ENCODE measurements around the gene SEMA5B.

SEMA5B gene

GRCh38 chr3:123066896-123067688, 39.5 kb upstream of the SEMA5B start, which contains the start of gene PDIA5:
TSS of gene PDIA5 (plus strand) at chr3:123067025. CDS start at chr3:123067165, 140 bp downstream.
- ChIA-PET CTCF (interaction anchor here (1.5 to 2.8 kb wide), 5 partner anchors 10 to 312 kb away, joined by 3 to 10 read pairs (median 6); no protein-coding TSS in a partner anchor), POLR2A (interaction anchor here (0.7 to 1.3 kb wide), 3 partner anchors 10 to 481 kb away, joined by 3 to 4 read pairs (median 3); no protein-coding TSS in a partner anchor)
- peak; percentile 90 for DNase-seq (ENCODE audit: extremely low spot score)
- TF ChIP-seq, protein P1, sequence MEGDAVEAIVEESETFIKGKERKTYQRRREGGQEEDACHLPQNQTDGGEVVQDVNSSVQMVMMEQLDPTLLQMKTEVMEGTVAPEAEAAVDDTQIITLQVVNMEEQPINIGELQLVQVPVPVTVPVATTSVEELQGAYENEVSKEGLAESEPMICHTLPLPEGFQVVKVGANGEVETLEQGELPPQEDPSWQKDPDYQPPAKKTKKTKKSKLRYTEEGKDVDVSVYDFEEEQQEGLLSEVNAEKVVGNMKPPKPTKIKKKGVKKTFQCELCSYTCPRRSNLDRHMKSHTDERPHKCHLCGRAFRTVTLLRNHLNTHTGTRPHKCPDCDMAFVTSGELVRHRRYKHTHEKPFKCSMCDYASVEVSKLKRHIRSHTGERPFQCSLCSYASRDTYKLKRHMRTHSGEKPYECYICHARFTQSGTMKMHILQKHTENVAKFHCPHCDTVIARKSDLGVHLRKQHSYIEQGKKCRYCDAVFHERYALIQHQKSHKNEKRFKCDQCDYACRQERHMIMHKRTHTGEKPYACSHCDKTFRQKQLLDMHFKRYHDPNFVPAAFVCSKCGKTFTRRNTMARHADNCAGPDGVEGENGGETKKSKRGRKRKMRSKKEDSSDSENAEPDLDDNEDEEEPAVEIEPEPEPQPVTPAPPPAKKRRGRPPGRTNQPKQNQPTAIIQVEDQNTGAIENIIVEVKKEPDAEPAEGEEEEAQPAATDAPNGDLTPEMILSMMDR (IDR thresholded peaks at IDR 0.05; ENCODE audit: control extremely low read depth, extremely low read depth, low read depth, missing control alignments), result no peak

DNA sequence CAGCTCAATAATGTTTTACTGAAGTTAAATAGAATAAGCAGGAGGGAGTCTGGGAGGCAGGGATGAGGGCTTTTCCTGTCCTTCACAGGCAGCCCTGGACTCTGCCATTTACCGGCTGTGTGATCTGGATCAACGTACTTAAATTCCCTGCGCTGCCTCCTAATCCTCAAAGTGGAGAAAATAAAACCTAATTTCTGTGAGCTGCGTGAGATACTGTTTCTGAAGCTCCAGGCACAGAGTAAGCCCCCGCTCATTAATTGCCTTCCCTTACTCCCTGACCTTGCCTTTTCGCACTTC, 39.0 kb upstream of the SEMA5B start:
- TF ChIP-seq, protein P1 (IDR thresholded peaks at IDR 0.05; ENCODE audit: control extremely low read depth, extremely low read depth, low read depth, missing control alignments), result no peak
- no peak for DNase-seq (ENCODE audit: extremely low spot score)
- ChIA-PET CTCF (interaction anchor here (1.5 to 2.8 kb wide), 5 partner anchors 9 to 311 kb away, joined by 3 to 10 read pairs (median 6); no protein-coding TSS in a partner anchor), POLR2A (interaction anchor here (0.7 to 1.3 kb wide), 3 partner anchors 10 to 481 kb away, joined by 3 to 4 read pairs (median 3); no protein-coding TSS in a partner anchor)

GRCh38 chr3:123064914-123065313, 37.4 kb upstream of the SEMA5B start:
- CTCF ChIA-PET, result interaction anchor here (1.8 kb wide), 1 partner anchor 12 kb away, joined by 4 read pairs; no protein-coding TSS in a partner anchor
- POLR2A ChIA-PET, result interaction anchor here (0.5 kb wide), 1 partner anchor 353 kb away, joined by 4 read pairs; no protein-coding TSS in a partner anchor
- TF ChIP-seq, protein P1 (IDR thresholded peaks at IDR 0.05; ENCODE audit: control extremely low read depth, extremely low read depth, low read depth, missing control alignments), result no peak
- DNase-seq (ENCODE audit: extremely low spot score), result no peak

GRCh38 chr3:123064506-123064905, 36.9 kb upstream of the SEMA5B start:
- TF ChIP-seq, protein P1 (IDR thresholded peaks at IDR 0.05; ENCODE audit: control extremely low read depth, extremely low read depth, low read depth, missing control alignments), result no peak
- DNase-seq (ENCODE audit: extremely low spot score), result no peak
- ChIA-PET CTCF (interaction anchor here (1.8 kb wide), 1 partner anchor 12 kb away, joined by 4 read pairs; no protein-coding TSS in a partner anchor), POLR2A (no interaction called here)

DNA sequence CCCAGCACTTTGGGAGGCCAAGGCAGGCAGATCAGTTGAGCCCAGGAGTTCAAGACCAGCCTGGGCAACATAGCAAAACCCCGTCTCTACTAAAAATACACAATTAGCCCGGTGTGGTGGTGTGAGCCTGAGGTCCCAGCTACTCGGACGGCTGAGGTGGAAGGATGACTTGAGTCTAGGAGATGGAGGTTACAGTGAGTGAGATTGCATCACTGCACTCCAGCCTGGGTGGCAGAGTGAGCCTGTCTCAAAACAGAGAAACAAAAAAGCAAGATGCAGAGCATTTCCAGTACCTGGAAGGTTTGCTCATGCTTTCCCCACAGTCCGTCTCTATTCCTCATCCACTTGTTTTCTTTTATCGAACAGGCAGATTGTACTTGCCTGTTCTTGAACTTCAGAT, 35.5 kb upstream of the SEMA5B start:
- CTCF ChIA-PET, result interaction anchor here (1.2 to 1.8 kb wide), 2 partner anchors 10 to 14 kb away, joined by 3 to 4 read pairs; no protein-coding TSS in a partner anchor
- TF ChIP-seq, protein P1 (IDR thresholded peaks at IDR 0.05; ENCODE audit: control extremely low read depth, extremely low read depth, low read depth, missing control alignments), result no peak
- no peak for DNase-seq (ENCODE audit: extremely low spot score)
- POLR2A ChIA-PET, result no interaction called here

DNA sequence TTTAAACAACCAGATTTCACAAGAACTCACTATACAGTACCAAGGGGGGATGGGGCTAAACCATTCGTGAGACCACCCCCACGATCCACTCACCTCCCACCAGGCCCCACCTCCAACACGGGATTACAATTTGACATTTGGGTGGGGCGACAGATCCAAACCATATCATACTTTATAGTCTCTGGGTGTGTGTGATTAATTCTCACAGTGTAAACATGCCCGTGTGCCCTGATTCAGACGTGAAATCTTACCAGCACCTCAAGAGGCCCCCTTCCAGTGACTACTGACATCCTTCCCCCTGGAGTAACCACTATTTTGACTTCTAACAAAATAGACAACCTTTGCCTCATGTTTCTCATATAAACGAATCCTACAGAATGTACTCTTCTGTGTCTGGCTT, 34.3 kb upstream of the SEMA5B start:
- TF ChIP-seq, protein P1 (IDR thresholded peaks at IDR 0.05; ENCODE audit: control extremely low read depth, extremely low read depth, low read depth, missing control alignments), result no peak
- no peak for DNase-seq (ENCODE audit: extremely low spot score)
- CTCF ChIA-PET, result no interaction called here
- POLR2A ChIA-PET, result no interaction called here

Measured in GM10248 (cell line).